B cell (primary cell): ENCODE measurements around the gene SRRM2.

Experiments used
- EZH2 ChIP-seq: IDR thresholded peaks from 2 replicates; pipeline ENCODE4 v1.6.1; 2012; ENCODE audit warnings: borderline replicate concordance, low read depth, mild to moderate bottlenecking, moderate library complexity, low read length; ENCODE audit not compliant: insufficient read depth, poor library complexity, severe bottlenecking
- TF ChIP-seq, protein P1 (sequence below): fragments of 200-600 bp; IDR thresholded peaks from one replicate; pipeline ENCODE4 v1.8.0; 2022; ENCODE audit warnings: antibody characterized with exemption, mild to moderate bottlenecking

DNA sequence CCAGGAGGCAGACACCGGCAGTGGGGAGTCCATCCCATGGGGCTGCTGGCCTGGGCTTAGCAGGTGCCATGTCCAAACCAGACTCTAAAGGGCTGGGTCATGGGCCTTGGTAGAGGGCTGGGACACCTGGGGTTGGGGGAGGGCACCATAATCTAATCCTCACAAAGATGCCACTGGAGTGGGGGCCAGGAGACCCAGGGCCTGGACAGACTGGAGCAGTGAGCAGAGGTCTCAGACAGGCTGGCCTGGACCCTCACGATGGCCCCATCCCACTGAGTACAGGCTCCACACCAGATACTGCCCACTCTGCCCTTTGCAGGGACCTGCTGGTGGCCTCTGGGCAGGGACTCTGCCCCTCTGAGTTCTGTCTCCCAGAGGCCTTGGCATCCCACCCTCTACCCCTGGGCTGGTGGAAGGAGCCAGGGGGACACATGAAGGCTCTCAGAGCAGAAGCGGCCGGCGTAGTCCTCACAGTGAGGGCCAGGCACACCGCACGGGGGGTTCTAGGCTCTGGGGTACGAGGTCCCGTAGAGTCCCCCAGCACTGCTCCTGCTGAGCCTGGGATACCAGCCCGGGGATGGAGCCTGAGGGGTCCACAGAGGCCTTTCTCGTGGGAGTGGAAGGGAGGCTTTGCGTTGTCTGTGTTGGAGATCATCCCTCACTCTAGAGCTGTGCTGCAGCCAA is 10.0 kb upstream of the SRRM2 start:
- TF ChIP-seq, protein P1, sequence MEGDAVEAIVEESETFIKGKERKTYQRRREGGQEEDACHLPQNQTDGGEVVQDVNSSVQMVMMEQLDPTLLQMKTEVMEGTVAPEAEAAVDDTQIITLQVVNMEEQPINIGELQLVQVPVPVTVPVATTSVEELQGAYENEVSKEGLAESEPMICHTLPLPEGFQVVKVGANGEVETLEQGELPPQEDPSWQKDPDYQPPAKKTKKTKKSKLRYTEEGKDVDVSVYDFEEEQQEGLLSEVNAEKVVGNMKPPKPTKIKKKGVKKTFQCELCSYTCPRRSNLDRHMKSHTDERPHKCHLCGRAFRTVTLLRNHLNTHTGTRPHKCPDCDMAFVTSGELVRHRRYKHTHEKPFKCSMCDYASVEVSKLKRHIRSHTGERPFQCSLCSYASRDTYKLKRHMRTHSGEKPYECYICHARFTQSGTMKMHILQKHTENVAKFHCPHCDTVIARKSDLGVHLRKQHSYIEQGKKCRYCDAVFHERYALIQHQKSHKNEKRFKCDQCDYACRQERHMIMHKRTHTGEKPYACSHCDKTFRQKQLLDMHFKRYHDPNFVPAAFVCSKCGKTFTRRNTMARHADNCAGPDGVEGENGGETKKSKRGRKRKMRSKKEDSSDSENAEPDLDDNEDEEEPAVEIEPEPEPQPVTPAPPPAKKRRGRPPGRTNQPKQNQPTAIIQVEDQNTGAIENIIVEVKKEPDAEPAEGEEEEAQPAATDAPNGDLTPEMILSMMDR, result no peak
- TF ChIP-seq EZH2, result no peak
